ENCODE measurements around the gene BCORL1.

DNA sequence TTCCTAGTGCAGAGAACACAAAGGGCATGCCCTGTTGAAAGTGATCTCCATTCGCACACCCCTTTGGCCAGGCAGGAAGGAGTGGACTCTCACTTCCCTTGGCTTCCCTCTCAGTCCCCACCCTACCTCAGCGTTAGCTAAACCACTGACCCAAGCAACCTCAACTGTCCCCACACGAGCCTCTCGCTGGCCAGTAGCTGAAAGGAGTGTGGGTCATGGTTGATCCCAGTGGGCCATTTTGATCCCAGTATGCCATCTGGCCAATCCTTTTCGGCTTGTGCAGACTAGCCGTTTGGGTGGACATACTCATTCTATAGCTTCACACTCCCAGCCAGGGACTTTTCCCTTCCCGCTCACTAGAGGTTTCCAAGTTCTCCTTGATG is 24.4 kb upstream of the BCORL1 start:
- TF ChIP-seq, protein P1, sequence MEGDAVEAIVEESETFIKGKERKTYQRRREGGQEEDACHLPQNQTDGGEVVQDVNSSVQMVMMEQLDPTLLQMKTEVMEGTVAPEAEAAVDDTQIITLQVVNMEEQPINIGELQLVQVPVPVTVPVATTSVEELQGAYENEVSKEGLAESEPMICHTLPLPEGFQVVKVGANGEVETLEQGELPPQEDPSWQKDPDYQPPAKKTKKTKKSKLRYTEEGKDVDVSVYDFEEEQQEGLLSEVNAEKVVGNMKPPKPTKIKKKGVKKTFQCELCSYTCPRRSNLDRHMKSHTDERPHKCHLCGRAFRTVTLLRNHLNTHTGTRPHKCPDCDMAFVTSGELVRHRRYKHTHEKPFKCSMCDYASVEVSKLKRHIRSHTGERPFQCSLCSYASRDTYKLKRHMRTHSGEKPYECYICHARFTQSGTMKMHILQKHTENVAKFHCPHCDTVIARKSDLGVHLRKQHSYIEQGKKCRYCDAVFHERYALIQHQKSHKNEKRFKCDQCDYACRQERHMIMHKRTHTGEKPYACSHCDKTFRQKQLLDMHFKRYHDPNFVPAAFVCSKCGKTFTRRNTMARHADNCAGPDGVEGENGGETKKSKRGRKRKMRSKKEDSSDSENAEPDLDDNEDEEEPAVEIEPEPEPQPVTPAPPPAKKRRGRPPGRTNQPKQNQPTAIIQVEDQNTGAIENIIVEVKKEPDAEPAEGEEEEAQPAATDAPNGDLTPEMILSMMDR (IDR thresholded peaks at IDR 0.05; ENCODE audit: control extremely low read depth in 1 of 3, insufficient read depth in 1 of 3, low read depth in 1 of 3, low read length in 3 of 3) = no peak
- no peak for TF ChIP-seq JUN (IDR thresholded peaks at IDR 0.05; ENCODE audit: low read depth, low read length)
- TF ChIP-seq CREB1 (IDR thresholded peaks at IDR 0.05) = no peak
